Measurements from ENCODE around the gene OSTF1. TPM values are rescaled to one million over a fixed set of nuclear protein-coding genes. Genes with fewer than 3 reads are reported as not detected.

OSTF1 gene
- total and polyA plus RNA-seq, 4 donors: 27.5 to 36.3 (median 31.0) TPM

GRCh38 chr9:75148561-75148960 is 60.2 kb downstream of the OSTF1 start:
- DNase-seq (ENCODE audit: low read depth in 4 of 6, low spot score in 6 of 6): peak in 1 of 6 donors; percentile 45
- H3K9me3 ChIP-seq (ENCODE audit: control insufficient read depth, insufficient read depth, low read length): no peaks in the 10 kb centered on the region
- no peaks in the 10 kb centered on the region for H3K36me3 ChIP-seq (ENCODE audit: control insufficient read depth, insufficient read depth, low read length)
- peak overlapping the region; percentile 6 for H3K27ac ChIP-seq (ENCODE audit: low read depth, low read length)
- no peak overlapping the region for H3K4me3 ChIP-seq (ENCODE audit: low read depth, low read length)
- H3K27me3 ChIP-seq (ENCODE audit: control insufficient read depth, insufficient read depth, low read length): no peaks in the 10 kb centered on the region
- WGBS (ENCODE audit: insufficient coverage): no CpG with 5 or more reads among the region's 1 CpG
- no peaks in the 10 kb centered on the region for H3K4me1 ChIP-seq (ENCODE audit: control insufficient read depth, insufficient read depth, low read length)

- no peak for DNase-seq (ENCODE audit: low read depth in 4 of 6, low spot score in 6 of 6)
- Histone ChIP-seq H3K27ac (ENCODE audit: low read depth, low read length) (no peak overlapping the region), H3K4me1 (ENCODE audit: control insufficient read depth, insufficient read depth, low read length) (no peaks in the 10 kb centered on the region), H3K27me3 (ENCODE audit: control insufficient read depth, insufficient read depth, low read length) (no peaks in the 10 kb centered on the region), H3K9me3 (ENCODE audit: control insufficient read depth, insufficient read depth, low read length) (no peaks in the 10 kb centered on the region), H3K36me3 (ENCODE audit: control insufficient read depth, insufficient read depth, low read length) (no peaks in the 10 kb centered on the region), H3K4me3 (ENCODE audit: low read depth, low read length) (no peak overlapping the region)
- 60% methylated on average over 1 of the region's 6 CpGs for WGBS (ENCODE audit: insufficient coverage)
Observed at GRCh38 chr9:75149841-75150241, 61.5 kb downstream of the OSTF1 start.

GRCh38 chr9:75150512-75150911 is 62.2 kb downstream of the OSTF1 start:
- Histone ChIP-seq H3K36me3 (ENCODE audit: control insufficient read depth, insufficient read depth, low read length) (no peaks in the 10 kb centered on the region), H3K4me1 (ENCODE audit: control insufficient read depth, insufficient read depth, low read length) (no peaks in the 10 kb centered on the region), H3K9me3 (ENCODE audit: control insufficient read depth, insufficient read depth, low read length) (no peaks in the 10 kb centered on the region), H3K4me3 (ENCODE audit: low read depth, low read length) (no peak overlapping the region), H3K27ac (ENCODE audit: low read depth, low read length) (no peak overlapping the region), H3K27me3 (ENCODE audit: control insufficient read depth, insufficient read depth, low read length) (no peaks in the 10 kb centered on the region)
- DNase-seq (ENCODE audit: low read depth in 4 of 6, low spot score in 6 of 6): no peak
- 97% methylated on average over 6 of the region's 6 CpGs for WGBS (ENCODE audit: insufficient coverage)

GRCh38 chr9:75152416-75152815 is 64.1 kb downstream of the OSTF1 start:
- DNase-seq (ENCODE audit: low read depth in 4 of 6, low spot score in 6 of 6): no peak
- Histone ChIP-seq H3K4me3 (ENCODE audit: low read depth, low read length) (no peak overlapping the region), H3K27me3 (ENCODE audit: control insufficient read depth, insufficient read depth, low read length) (no peaks in the 10 kb centered on the region), H3K9me3 (ENCODE audit: control insufficient read depth, insufficient read depth, low read length) (no peaks in the 10 kb centered on the region), H3K4me1 (ENCODE audit: control insufficient read depth, insufficient read depth, low read length) (no peaks in the 10 kb centered on the region), H3K36me3 (ENCODE audit: control insufficient read depth, insufficient read depth, low read length) (no peaks in the 10 kb centered on the region), H3K27ac (ENCODE audit: low read depth, low read length) (no peak overlapping the region)
- whole genome bisulfite sequencing (ENCODE audit: insufficient coverage): 96% methylated on average over 5 of the region's 5 CpGs

GRCh38 chr9:75156858-75157257 is 68.5 kb downstream of the OSTF1 start:
- Histone ChIP-seq H3K27me3 (ENCODE audit: control insufficient read depth, insufficient read depth, low read length) (no peaks in the 10 kb centered on the region), H3K9me3 (ENCODE audit: control insufficient read depth, insufficient read depth, low read length) (no peaks in the 10 kb centered on the region), H3K27ac (ENCODE audit: low read depth, low read length) (no peak overlapping the region), H3K4me1 (ENCODE audit: control insufficient read depth, insufficient read depth, low read length) (no peaks in the 10 kb centered on the region), H3K4me3 (ENCODE audit: low read depth, low read length) (no peak overlapping the region), H3K36me3 (ENCODE audit: control insufficient read depth, insufficient read depth, low read length) (no peaks in the 10 kb centered on the region)
- WGBS (ENCODE audit: insufficient coverage): no CpG with 5 or more reads among the region's 1 CpG
- no peak for DNase-seq (ENCODE audit: low read depth in 4 of 6, low spot score in 6 of 6)

- DNase-seq (ENCODE audit: low read depth in 4 of 6, low spot score in 6 of 6): no peak
- Histone ChIP-seq H3K27ac (ENCODE audit: low read depth, low read length) (no peak overlapping the region), H3K9me3 (ENCODE audit: control insufficient read depth, insufficient read depth, low read length) (peaks cover 6% of the 10 kb centered on the region), H3K4me1 (ENCODE audit: control insufficient read depth, insufficient read depth, low read length) (no peaks in the 10 kb centered on the region), H3K27me3 (ENCODE audit: control insufficient read depth, insufficient read depth, low read length) (no peaks in the 10 kb centered on the region), H3K4me3 (ENCODE audit: low read depth, low read length) (no peak overlapping the region), H3K36me3 (ENCODE audit: control insufficient read depth, insufficient read depth, low read length) (no peaks in the 10 kb centered on the region)
- WGBS (ENCODE audit: insufficient coverage): 75% methylated on average over 1 of the region's 2 CpGs
Observed at GRCh38 chr9:75161116-75161857, 73.0 kb downstream of the OSTF1 start.

- Histone ChIP-seq H3K4me3 (ENCODE audit: low read depth, low read length) (no peak overlapping the region), H3K36me3 (ENCODE audit: control insufficient read depth, insufficient read depth, low read length) (no peaks in the 10 kb centered on the region), H3K27me3 (ENCODE audit: control insufficient read depth, insufficient read depth, low read length) (no peaks in the 10 kb centered on the region), H3K9me3 (ENCODE audit: control insufficient read depth, insufficient read depth, low read length) (peaks cover 12% of the 10 kb centered on the region), H3K4me1 (ENCODE audit: control insufficient read depth, insufficient read depth, low read length) (no peaks in the 10 kb centered on the region), H3K27ac (ENCODE audit: low read depth, low read length) (no peak overlapping the region)
- DNase-seq (ENCODE audit: low read depth in 4 of 6, low spot score in 6 of 6): no peak
- WGBS (ENCODE audit: insufficient coverage): 100% methylated on average over 1 of the region's 5 CpGs
Observed at GRCh38 chr9:75163764-75164163, 75.5 kb downstream of the OSTF1 start.

GRCh38 chr9:75164573-75164972 is 76.3 kb downstream of the OSTF1 start:
- H3K9me3 ChIP-seq (ENCODE audit: control insufficient read depth, insufficient read depth, low read length): peaks cover 12% of the 10 kb centered on the region
- no peak for DNase-seq (ENCODE audit: low read depth in 4 of 6, low spot score in 6 of 6)
- H3K4me1 ChIP-seq (ENCODE audit: control insufficient read depth, insufficient read depth, low read length): no peaks in the 10 kb centered on the region
- no peaks in the 10 kb centered on the region for H3K27me3 ChIP-seq (ENCODE audit: control insufficient read depth, insufficient read depth, low read length)
- no peak overlapping the region for H3K27ac ChIP-seq (ENCODE audit: low read depth, low read length)
- H3K4me3 ChIP-seq (ENCODE audit: low read depth, low read length): no peak overlapping the region
- H3K36me3 ChIP-seq (ENCODE audit: control insufficient read depth, insufficient read depth, low read length): no peaks in the 10 kb centered on the region

GRCh38 chr9:75167281-75167680 is 79.0 kb downstream of the OSTF1 start:
- H3K36me3 ChIP-seq (ENCODE audit: control insufficient read depth, insufficient read depth, low read length): no peaks in the 10 kb centered on the region
- H3K4me3 ChIP-seq (ENCODE audit: low read depth, low read length): no peak overlapping the region
- H3K27ac ChIP-seq (ENCODE audit: low read depth, low read length): no peak overlapping the region
- WGBS (ENCODE audit: insufficient coverage): no CpG with 5 or more reads among the region's 1 CpG
- H3K27me3 ChIP-seq (ENCODE audit: control insufficient read depth, insufficient read depth, low read length): no peaks in the 10 kb centered on the region
- no peak for DNase-seq (ENCODE audit: low read depth in 4 of 6, low spot score in 6 of 6)
- H3K4me1 ChIP-seq (ENCODE audit: control insufficient read depth, insufficient read depth, low read length): no peaks in the 10 kb centered on the region
- peaks cover 12% of the 10 kb centered on the region for H3K9me3 ChIP-seq (ENCODE audit: control insufficient read depth, insufficient read depth, low read length)
